Measurements from ENCODE around the gene SERPINA10.

Gene SERPINA10

GRCh38 chr14:94337274-94337673 lies 44.2 kb upstream of the SERPINA10 start:
- Histone ChIP-seq H3K36me3 (no peaks in the 10 kb centered on the region), H3K4me3 (ENCODE audit: low read depth, low read length) (no peak overlapping the region), H3K27me3 (peaks cover 3% of the 10 kb centered on the region), H3K9me3 (no peaks in the 10 kb centered on the region), H3K4me1 (no peaks in the 10 kb centered on the region)
- TF ChIP-seq CTCF (IDR thresholded peaks at IDR 0.05; ENCODE audit: low read depth, low read length): no peak
- DNase-seq: no peak

GRCh38 chr14:94334872-94335271 lies 41.8 kb upstream of the SERPINA10 start:
- no peak for DNase-seq
- no peaks in the 10 kb centered on the region for H3K36me3 ChIP-seq
- peaks cover 3% of the 10 kb centered on the region for H3K27me3 ChIP-seq
- no peak for TF ChIP-seq CTCF (IDR thresholded peaks at IDR 0.05; ENCODE audit: low read depth, low read length)
- no peaks in the 10 kb centered on the region for H3K9me3 ChIP-seq
- no peak overlapping the region for H3K4me3 ChIP-seq (ENCODE audit: low read depth, low read length)
- H3K4me1 ChIP-seq: no peaks in the 10 kb centered on the region

GRCh38 chr14:94332587-94332986 lies 39.5 kb upstream of the SERPINA10 start:
- no peaks in the 10 kb centered on the region for H3K9me3 ChIP-seq
- H3K4me1 ChIP-seq: no peaks in the 10 kb centered on the region

GRCh38 chr14:94332063-94332583 lies 39.1 kb upstream of the SERPINA10 start:
- Histone ChIP-seq H3K4me1 (no peaks in the 10 kb centered on the region), H3K36me3 (no peaks in the 10 kb centered on the region), H3K9me3 (no peaks in the 10 kb centered on the region), H3K27me3 (peaks cover 3% of the 10 kb centered on the region), H3K4me3 (ENCODE audit: low read depth, low read length) (no peak overlapping the region)
- no peak for TF ChIP-seq CTCF (IDR thresholded peaks at IDR 0.05; ENCODE audit: low read depth, low read length)
- no peak for DNase-seq

More at GRCh38 chr14:94332587-94332986, 39.5 kb upstream of the SERPINA10 start:
- DNase-seq: no peak
- no peak for TF ChIP-seq CTCF (IDR thresholded peaks at IDR 0.05; ENCODE audit: low read depth, low read length)
- Histone ChIP-seq H3K27me3 (peaks cover 3% of the 10 kb centered on the region), H3K36me3 (no peaks in the 10 kb centered on the region), H3K4me3 (ENCODE audit: low read depth, low read length) (no peak overlapping the region)

- no peaks in the 10 kb centered on the region for H3K4me1 ChIP-seq
- peaks cover 3% of the 10 kb centered on the region for H3K27me3 ChIP-seq
- no peak overlapping the region for H3K4me3 ChIP-seq (ENCODE audit: low read depth, low read length)
- no peaks in the 10 kb centered on the region for H3K36me3 ChIP-seq
- DNase-seq: no peak
- no peak for TF ChIP-seq CTCF (IDR thresholded peaks at IDR 0.05; ENCODE audit: low read depth, low read length)
- H3K9me3 ChIP-seq: no peaks in the 10 kb centered on the region
Observed at GRCh38 chr14:94331462-94331861, 38.4 kb upstream of the SERPINA10 start.

- no peak for TF ChIP-seq CTCF (IDR thresholded peaks at IDR 0.05; ENCODE audit: low read depth, low read length)
- H3K9me3 ChIP-seq: no peaks in the 10 kb centered on the region
- no peaks in the 10 kb centered on the region for H3K36me3 ChIP-seq
- DNase-seq: no peak
- no peak overlapping the region for H3K4me3 ChIP-seq (ENCODE audit: low read depth, low read length)
- H3K4me1 ChIP-seq: no peaks in the 10 kb centered on the region
- peaks cover 3% of the 10 kb centered on the region for H3K27me3 ChIP-seq
Observed at GRCh38 chr14:94330857-94331256, 37.8 kb upstream of the SERPINA10 start.

All from BE2C (cell line).